ENCODE data around the gene SPARCL1.
"Not testable (repeated sequence)": the region's sequence is repeated elsewhere in the genome, so short reads cannot be mapped to it uniquely, and the experiment has no call there.

Gene SPARCL1

DNA sequence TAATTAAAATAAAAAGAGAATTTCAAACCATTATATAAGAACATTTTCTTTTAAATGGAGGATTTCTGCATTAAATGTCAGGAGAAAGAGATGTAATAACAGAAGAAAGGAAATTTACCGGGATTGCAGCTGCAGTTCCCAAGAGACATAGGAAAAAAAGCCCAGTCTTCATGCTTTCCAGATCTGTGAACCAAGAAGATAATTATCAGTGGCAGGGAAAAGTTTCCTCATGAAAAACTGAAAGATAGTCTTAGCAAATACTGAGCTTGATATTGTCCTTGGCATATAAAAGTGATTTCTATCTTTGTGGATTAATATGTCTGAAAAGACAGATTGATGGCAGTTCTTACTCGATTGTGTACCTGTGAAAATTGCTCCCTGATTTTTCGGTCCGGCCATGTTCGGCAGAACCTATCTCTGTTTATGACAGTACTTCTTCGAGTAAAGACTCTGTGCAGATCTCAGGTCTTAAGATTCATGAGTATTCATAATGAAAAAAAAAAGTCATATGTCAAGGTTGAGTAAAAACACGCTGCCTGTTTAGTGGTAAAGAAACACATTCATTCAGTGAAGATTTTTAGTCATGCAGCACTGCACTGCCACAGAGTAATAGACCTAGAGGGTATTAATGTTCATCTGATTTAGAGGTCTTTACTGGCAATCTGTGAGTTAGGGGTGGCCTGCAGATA lies 29.6 kb downstream of the SPARCL1 start:
- peak; percentile 85 to 92 for ATAC-seq

DNA sequence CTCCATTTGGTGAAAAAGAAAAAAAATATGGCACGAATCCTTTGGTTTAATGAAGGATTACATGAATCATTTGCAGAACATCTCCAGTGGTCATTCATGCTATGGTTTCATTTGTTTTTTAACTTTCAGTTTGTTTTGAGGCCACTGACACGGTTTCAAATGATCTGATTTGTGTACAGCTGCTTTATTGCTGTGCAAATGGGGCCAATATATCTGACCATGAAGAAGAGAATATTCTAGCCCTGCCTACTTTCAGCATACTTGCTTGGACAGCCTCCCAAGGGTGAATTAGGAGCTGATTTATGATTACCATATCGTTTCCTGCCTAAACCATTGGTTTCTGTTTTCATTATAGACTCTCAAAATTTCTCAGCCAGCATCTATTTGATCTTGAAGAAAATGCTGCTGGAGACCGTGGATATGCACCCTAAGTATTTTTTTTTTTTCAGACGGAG lies 30.7 kb downstream of the SPARCL1 start:
- peak in 1 of 2 donors; percentile 12 for ATAC-seq

DNA sequence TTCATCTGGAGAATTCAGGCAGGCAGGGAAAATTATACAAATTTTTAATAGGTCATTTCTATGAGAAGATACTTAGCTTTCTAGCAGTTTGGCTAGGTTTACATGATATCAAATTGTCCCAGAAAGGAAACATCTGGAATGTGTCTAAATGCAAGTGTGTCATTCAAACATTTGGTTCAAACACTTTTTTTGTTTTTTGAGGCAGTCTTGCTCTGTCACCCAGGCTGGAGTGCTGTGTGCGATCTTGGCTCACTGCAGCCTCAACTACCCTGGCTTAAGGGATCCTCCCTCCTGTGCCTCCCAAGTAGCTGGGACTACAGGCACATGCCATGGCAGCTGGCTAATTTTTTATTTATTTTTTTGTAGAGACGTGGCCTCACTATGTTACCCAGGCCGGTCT lies 31.6 kb downstream of the SPARCL1 start:
- no peak for ATAC-seq

DNA sequence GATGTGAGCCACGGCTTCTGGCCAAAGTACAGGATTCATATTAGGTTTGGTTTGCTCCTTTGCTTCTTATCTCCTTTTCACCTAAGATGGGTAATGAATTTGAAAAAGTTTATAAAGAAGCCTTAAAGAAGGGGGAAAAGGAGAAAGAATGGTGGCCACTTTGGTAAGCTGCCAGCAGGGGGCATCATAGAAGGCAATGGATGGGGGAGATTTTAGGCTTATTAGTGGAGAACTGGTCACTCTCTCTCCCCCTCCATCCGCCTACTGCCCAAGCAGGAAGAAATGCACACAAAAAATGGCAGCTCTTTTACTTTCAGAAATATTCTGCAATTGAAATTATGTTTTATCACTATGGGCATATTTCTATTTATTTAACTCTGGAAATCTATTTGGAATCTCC lies 32.0 kb downstream of the SPARCL1 start:
- no peak for ATAC-seq

DNA sequence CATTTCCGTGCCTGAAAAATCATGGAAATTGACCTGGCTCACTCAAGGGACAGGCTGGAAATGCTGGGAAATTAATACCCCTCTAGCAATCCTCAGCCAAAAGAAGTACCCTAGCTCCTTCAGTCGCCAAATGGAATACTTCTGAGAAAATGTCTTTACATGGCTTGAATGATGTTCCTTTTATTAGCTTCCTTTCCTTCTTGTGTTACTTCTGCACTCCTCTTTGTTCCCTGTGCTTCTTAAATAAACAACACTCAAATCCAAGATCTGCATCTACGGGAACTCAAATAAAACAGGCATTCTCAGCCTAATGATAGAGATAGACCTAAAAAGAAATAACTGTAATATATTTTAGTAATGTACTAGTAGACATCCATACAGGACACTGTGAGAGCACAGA lies 36.1 kb downstream of the SPARCL1 start:
- no peak for ATAC-seq

DNA sequence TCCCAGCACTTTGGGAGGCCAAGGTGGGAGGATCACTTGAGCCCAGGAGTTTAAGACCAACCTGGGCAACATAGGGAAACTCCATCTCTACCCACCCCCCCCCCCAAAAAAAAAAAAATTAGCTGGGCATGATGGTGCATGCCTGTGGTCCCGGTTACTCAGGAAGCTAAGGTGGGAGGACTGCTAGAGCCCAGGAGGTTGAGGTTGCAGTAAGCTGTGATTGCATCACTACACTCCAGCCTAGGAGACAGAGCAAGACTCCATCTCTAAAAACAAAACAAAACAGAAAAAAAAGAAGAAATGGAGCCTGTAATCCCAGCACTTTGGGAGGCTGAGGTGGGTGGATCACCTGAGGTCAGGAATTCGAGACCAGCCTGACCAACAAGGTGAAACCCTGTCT lies 37.3 kb downstream of the SPARCL1 start:
- not testable (repeated sequence) for ATAC-seq

DNA sequence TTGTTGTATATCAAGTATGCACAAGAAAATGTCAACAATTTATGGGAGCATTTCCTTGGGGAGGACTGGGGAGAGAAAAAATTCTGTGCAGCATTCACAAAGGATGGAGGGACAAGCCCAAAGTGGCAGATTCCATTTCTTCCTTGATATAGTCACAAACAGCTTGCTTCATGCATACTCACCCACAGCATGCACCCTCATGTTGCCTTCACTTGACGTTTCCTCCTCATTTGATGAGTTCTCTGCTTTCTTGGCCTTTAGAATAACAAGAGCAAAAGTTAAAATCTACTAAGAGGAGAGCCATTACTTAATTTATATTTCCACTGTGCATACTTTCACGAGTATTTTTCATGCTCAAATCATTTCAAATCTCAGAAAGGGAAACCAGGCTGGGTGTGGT lies 37.7 kb downstream of the SPARCL1 start:
- no peak for ATAC-seq

DNA sequence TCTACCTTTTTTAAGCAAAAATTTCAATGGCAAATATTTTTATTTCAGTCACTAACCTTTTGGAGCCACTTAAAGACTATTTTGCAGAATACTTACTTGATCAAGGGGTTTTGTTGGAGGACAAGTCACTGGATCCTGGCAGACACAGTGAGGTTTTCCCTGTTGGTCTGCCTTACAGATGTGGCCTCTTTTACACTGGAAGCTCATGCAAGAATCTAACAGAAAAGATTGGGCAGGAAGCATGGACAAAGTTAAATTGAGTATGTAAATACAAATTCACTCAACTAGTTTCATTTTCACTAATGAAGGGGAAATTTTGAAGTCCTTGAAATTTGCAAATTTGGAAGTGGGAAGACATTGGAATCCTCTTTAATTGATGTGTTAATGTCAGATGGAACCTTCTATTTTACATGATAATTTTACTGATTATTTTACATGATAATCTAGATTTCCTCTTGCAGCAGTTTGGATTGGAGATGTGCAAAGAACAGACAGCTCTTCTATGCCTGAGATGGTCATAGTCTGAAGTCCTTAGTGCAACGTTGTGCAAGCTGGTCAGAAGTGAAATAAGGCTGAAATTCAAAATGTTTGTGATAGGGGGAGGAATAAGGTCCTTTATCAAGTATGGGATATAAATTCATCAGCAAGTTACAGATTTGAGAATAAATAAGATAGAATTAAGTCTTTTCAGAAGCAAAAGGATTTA lies 38.4 kb downstream of the SPARCL1 start:
- no peak for ATAC-seq

DNA sequence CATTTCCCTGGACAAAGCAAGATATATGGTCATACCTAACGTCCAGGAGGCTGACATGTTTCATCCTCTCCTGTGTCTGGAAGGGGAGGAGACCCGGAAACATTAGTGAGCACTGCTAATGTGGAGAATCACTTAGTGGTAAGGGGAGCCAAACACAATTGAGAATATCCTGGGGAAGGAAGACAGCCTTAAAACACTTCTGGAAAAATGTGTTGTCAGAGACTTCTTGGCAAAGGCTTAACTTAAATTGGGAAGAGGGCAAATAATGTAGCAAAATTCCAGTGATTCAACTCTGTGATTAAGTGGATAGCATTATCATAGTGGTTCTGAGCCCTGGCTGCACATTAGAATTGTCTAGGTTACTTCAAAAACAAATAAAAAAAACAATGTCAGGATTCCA lies 39.5 kb downstream of the SPARCL1 start:
- no peak for ATAC-seq

DNA sequence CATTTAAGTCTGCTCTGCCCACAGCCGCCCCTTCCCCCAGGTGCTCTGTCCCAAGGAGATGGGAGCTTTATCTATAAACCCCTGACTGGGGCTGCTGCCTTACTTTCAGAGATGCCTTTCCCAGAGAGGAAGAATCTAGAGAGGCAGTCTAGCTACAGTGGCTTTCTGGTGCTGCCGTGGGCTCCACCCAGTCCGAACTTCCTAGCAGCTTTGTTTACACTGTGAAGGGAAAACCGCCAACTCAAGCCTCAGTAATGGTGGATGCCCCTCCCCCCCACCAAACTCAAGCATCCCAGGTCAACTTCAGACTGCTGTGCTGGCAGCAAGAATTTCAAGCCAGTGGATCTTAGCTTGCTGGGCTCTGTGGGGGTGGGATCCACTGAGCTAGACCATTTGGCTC lies 40.5 kb downstream of the SPARCL1 start:
- not testable (repeated sequence) for ATAC-seq

DNA sequence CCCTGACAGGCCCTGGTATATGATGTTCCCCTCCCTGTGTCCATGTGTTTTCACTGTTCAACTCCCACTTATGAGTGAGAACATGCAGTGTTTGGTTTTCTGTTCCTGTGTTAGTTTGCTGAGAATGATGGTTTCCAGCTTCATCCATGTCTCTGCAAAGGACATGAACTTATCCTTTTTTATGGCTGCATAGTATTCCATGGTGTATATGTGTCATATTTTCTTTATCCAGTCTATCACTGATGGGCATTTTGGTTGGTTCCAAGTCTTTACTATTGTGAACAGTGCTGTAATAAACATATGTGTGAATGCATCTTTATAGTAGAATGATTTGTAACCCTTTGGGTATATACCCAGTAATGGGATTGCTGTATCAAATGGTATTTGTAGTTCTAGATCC lies 45.9 kb downstream of the SPARCL1 start:
- not testable (repeated sequence) for ATAC-seq

DNA sequence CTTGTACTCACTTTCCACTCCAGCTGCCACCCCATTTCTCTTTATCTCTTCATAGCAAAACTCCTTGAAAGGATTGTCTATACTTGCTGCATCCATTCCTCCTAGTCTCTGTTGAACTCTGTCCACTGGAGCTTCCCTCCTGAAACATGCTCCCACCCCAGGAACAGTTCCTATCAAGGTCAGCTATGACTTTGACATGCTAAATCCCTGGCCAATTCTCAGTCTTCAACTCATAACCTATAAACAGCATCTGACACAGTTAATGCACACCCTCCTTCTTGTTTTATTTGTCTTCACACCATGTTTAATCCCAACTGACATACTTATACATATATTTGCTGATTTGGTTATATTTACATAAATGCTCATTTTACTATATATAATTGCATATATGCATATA lies 47.8 kb downstream of the SPARCL1 start:
- ATAC-seq: no peak

DNA sequence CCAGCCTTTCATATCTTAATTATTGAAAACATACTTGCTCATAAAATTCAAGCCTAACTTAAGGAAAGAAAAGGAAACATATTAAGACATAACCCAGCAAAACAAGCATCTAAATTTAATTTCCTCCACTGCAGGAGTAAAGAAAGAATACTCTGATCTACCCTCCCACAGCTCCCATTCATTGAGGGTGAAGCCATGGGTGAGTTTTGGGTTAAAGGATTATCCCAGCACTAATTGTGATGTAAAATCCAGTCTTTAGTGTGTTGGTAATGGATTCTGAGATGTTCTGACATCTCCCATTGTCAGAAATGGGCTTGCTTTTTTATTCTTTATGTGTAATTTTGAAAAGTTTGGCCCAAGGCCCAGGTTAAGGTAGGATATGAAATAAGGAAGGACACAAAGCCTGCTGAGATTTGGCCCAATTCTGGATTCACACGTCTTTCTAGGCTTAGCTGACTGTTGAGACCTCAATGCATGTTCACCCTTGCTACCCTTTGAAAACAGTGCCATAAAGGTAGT lies 50.4 kb downstream of the SPARCL1 start:
- no peak for ATAC-seq

DNA sequence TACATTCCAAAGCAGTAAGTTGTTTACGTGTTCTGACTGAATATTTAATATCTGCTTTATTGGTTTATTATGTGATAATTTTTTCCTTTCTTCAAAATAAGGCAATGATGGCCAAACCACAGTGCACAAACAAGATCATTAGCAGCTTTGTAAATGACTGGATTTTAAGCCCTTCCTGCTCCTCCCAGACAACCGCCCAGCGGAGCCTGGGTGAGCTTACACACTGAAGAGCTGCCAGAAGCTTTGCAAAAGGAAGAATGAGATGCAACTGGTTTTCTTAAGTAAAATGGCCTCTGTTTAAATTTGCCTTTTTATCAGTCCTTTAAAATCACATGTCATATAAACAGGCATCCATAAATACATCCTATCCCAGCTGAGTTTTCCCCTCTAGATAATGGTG lies 52.2 kb downstream of the SPARCL1 start:
- ATAC-seq: no peak

DNA sequence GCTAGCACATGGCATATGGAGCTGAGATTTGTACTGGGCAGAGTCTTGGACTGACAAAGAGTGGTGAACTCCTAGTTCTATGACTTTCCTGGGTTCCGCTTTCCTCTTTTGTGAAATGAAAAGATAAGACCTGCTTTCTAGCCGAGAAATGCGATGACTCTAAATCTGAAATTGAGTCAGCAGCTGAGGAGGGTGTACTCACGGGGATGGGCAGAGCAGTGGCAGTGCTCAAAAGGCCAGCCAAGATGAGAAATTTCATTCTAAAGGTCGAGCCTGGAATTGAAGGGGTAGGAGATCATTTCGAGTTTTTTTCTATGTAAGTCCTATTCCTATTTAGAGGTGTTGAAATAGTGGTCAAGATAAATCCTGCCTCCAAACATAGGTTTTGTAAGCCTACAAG lies 59.8 kb downstream of the SPARCL1 start:
- no peak for ATAC-seq

DNA sequence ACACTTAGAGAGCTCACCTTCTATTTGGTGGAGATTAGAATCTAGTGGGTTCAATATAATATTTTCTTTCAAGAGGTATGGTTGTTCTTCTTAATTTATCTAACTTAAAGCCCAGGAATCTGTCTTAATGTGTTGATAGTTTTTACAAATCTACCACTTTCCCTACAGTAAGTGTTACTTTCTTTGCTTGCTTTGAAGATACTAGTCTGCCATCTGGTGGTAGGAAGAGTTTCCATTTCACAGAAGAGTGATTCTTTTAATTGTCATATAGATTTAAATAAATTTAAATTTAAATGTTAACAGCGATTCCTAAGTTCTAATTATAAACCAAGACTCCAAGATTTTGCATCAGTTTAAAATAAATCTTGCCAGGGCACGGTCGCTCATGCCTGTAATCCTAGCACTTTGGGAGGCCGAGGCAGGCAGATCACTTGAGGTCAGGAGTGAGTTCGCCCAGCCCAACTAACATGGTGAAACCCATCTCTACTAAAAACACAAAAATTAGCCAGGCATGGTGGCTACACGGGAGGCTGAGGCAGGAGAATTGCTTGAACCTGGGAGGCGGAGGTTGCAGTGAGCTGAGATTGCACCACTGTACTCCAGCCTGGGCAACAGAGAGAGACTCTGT lies 63.3 kb downstream of the SPARCL1 start:
- no peak for ATAC-seq

DNA sequence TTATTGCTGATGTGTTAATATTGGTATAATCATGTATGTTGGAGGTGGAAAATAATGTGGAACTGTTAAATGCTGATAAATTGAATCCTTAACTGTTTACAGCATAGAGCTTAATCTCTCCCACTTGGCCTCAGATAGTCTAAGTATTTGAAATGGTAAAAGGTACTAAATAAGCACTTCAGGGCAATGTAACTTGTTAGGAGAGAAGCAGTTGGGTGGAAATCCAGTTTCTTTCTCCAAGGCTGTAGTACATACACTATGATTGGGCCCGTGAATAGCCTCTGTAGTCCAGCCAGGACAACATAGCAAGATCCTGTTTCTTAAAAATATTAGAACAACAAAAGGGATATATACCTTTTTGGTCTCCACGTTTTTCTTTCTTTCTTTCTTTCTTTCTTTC lies 67.1 kb downstream of the SPARCL1 start:
- no peak for ATAC-seq

DNA sequence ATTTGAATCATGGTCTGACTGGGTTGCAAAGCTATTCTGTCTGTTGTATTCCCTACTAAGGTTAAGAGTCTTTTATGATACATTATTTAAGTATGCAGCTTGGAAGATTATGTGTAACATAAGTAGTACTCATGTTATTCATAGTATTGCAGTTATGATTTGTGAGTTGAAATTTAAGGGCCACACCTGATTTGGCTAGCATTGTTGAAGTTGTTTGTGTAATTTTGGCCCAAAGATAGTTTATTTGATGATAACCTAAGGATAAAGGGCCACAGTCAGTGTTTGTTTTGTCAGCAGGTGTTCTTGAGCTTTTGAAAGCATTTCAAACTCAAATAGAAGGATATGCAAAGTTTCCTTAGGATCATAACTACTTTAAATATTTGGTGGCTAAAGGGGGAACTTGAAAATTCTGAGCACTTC lies 67.9 kb downstream of the SPARCL1 start:
- no peak for ATAC-seq

DNA sequence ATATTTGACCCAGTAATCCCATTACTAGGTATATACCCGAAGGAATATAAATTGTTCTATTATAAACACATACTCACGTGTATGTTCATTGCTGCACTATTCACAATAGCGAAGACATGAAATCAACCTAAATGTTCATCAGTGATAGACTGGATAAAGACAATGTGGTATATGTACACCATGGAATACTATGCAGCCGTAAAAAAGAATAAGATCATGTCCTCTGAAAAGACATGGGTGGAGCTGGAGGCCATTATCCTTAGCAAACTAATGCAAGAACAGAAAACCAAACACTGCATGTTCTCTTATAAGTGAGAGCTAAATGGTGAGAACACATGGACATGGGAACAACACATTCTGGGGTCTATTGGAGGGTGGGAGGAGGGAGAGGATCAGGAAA lies 70.3 kb downstream of the SPARCL1 start:
- ATAC-seq: no peak

DNA sequence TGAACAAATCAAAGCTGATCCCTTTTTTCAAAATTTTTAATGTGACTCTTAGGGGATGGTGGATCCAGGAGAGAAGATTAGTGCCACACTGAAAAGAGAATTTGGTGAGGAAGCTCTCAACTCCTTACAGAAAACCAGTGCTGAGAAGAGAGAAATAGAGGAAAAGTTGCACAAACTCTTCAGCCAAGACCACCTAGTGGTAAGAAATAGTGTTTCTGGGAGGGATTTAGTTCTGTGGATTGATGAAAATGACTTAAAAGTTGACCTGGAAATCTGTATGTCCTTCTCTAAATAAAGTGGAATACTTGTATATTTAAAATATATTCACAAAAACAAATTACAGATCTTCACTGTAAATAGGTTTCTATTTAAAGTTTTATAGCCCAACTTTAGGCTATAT lies 77.6 kb downstream of the SPARCL1 start:
- ATAC-seq: no peak

DNA sequence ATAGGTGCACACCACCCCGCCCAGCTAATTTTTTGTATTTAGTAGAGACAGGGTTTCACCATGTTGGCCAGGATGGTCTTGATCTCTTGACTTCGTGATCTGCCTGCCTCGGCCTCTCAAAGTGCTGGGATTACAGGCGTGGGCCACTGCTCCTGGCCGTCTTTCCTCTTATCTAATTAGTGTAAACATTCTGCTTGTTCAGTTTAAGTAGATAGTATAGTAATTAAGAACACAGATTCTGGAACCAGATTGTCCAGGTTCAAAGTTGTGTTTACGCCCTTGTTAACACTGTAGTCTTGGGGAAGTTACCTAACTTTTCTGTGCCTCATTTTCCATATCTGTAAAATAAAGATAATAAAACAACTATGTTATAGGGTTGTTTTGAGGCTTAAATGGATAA lies 82.8 kb downstream of the SPARCL1 start:
- ATAC-seq: not testable (repeated sequence)

DNA sequence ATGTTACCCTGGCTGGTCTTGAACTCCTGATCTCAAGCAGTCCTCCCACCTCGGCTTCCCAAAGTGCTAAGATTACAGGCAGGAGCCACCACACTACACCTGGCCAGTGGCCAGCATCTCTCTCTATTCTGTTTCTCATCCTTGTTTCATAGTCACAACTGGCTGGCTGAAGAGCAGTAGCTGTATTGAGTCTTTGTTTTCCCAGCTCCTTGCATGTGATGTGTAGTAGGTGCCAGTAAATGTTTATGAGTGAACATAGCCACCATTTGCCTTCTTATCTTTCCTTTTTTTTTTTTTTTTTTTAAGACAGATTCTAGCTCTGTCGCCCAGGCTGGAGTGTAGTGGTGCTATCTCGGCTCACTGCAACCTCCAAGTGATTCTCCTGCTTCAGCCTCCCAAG lies 83.2 kb downstream of the SPARCL1 start:
- no peak for ATAC-seq

DNA sequence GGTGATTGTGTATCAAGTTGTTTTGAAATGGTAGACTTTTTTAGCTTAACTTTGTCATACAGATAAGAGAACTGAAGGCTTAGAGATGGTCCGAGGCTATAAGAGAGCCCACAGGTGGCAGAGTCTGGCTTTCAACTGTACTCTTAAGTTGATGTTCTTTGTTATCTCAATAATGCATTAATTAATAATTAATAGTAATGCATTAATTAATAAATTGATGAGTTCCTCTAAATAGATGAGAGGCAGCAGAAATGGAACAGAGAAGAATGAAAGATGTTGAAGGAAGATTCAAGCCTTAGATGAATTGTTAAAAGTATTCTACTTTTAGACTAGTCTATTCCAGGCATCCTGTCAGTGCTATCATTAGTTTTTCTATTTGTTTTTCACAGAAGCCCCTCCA lies 84.4 kb downstream of the SPARCL1 start:
- ATAC-seq: no peak

DNA sequence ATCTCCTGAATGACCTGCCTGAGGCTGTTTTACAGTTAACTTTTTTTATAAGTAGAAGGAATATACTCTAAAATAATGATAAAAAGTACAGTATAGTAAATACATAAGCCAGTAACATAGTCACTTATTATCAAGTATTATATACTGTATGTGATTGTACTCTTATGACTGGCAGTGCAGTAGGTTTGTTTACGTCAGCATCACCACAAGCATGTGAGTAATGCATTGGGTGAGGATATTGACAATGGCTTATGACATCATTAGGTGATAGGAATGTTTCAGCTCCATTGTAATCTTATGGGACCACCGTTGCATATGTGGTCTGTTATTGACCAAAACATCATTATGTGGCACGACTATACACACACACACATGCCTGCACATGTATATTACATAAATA lies 86.3 kb downstream of the SPARCL1 start:
- ATAC-seq: peak in 1 of 2 donors; percentile 13
